Measurements from ENCODE around the gene FGFR4. TPM values are rescaled to one million over a fixed set of nuclear protein-coding genes. Genes with fewer than 3 reads are reported as not detected.

Gene FGFR4
- total and polyA plus RNA-seq, 2 experiments from 2014 or later: 43.4 to 150 TPM

DNA sequence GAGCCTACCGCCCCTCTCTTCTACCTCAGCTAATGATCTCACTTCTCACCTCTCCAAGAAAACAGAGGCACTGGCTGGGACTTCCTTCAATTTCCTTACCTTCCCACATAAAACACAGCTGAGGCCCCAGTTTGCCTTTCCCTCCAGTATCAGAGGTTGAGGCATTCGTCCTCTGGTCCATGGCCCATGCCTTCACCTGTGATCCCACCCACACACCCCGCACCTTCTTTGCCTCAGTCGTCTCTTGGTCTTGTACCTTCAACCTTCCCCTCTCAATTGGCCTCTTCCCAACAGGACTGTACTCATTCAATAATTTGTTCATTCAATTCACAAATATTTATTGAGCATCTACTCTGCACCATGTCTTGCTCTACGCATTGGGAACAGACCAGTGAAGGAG, 35.9 kb downstream of the FGFR4 start:
- no peak overlapping the region for H3K27ac Mint-ChIP-seq
- ATAC-seq (no peak), DNase-seq (ENCODE audit: low spot score) (no peak)
- H3K4me1 Mint-ChIP-seq: peaks cover 10% of the 10 kb centered on the region; the same call in 2 of the 3 replicates
- H3K27me3 Mint-ChIP-seq (ENCODE audit: insufficient read depth, low read depth, poor library complexity): peaks cover 5% of the 10 kb centered on the region
- H3K9me3 Mint-ChIP-seq: no peaks in the 10 kb centered on the region
- H3K27me3 ChIP-seq (ENCODE audit: insufficient read depth): 0 out of 2 replicates have a peak, but pooled peaks cover 3% of the 10 kb centered on the region
- no peaks in the 10 kb centered on the region for H3K36me3 ChIP-seq (ENCODE audit: insufficient read depth)
- no peak overlapping the region for H3K4me2 ChIP-seq
- H3F3A ChIP-seq (replicated peaks; ENCODE audit: low read depth): peaks cover 7% of the 10 kb centered on the region; the same call in 1 of the 2 replicates
- no peak overlapping the region for H3K27ac ChIP-seq (ENCODE audit: low read depth)
- H3K4me1 ChIP-seq (ENCODE audit: insufficient read depth): no peaks in the 10 kb centered on the region
- H2AFZ ChIP-seq: no peak overlapping the region
- H3K79me2 ChIP-seq (replicated peaks; ENCODE audit: insufficient read depth): no peaks in the 10 kb centered on the region
- no peaks in the 10 kb centered on the region for H3K36me3 Mint-ChIP-seq (ENCODE audit: low read depth)
- no peaks in the 10 kb centered on the region for H4K20me1 ChIP-seq (replicated peaks; ENCODE audit: insufficient read depth)
- no peak overlapping the region for H3K4me3 Mint-ChIP-seq
- H3K9me2 ChIP-seq (ENCODE audit: insufficient read depth): 0 out of 2 replicates have a peak, but pooled peaks cover 5% of the 10 kb centered on the region
- no peak overlapping the region for H3K4me3 ChIP-seq
- TF ChIP-seq, protein P1, sequence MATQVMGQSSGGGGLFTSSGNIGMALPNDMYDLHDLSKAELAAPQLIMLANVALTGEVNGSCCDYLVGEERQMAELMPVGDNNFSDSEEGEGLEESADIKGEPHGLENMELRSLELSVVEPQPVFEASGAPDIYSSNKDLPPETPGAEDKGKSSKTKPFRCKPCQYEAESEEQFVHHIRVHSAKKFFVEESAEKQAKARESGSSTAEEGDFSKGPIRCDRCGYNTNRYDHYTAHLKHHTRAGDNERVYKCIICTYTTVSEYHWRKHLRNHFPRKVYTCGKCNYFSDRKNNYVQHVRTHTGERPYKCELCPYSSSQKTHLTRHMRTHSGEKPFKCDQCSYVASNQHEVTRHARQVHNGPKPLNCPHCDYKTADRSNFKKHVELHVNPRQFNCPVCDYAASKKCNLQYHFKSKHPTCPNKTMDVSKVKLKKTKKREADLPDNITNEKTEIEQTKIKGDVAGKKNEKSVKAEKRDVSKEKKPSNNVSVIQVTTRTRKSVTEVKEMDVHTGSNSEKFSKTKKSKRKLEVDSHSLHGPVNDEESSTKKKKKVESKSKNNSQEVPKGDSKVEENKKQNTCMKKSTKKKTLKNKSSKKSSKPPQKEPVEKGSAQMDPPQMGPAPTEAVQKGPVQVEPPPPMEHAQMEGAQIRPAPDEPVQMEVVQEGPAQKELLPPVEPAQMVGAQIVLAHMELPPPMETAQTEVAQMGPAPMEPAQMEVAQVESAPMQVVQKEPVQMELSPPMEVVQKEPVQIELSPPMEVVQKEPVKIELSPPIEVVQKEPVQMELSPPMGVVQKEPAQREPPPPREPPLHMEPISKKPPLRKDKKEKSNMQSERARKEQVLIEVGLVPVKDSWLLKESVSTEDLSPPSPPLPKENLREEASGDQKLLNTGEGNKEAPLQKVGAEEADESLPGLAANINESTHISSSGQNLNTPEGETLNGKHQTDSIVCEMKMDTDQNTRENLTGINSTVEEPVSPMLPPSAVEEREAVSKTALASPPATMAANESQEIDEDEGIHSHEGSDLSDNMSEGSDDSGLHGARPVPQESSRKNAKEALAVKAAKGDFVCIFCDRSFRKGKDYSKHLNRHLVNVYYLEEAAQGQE (IDR thresholded peaks at IDR 0.05; ENCODE audit: unreplicated experiment): no peak
- TF ChIP-seq, protein P2, sequence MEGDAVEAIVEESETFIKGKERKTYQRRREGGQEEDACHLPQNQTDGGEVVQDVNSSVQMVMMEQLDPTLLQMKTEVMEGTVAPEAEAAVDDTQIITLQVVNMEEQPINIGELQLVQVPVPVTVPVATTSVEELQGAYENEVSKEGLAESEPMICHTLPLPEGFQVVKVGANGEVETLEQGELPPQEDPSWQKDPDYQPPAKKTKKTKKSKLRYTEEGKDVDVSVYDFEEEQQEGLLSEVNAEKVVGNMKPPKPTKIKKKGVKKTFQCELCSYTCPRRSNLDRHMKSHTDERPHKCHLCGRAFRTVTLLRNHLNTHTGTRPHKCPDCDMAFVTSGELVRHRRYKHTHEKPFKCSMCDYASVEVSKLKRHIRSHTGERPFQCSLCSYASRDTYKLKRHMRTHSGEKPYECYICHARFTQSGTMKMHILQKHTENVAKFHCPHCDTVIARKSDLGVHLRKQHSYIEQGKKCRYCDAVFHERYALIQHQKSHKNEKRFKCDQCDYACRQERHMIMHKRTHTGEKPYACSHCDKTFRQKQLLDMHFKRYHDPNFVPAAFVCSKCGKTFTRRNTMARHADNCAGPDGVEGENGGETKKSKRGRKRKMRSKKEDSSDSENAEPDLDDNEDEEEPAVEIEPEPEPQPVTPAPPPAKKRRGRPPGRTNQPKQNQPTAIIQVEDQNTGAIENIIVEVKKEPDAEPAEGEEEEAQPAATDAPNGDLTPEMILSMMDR (conservative IDR thresholded peaks at IDR 0.05; ENCODE audit: low read depth in 2 of 2): no peak
- no peak for TF ChIP-seq POLR2AphosphoS5 (IDR thresholded peaks at IDR 0.05; ENCODE audit: low read depth)
- no peak for TF ChIP-seq CREB1 (CRISPR knock-in tag; IDR thresholded peaks at IDR 0.05; ENCODE audit: low read depth)
- TF ChIP-seq EZH2phosphoT487 (IDR thresholded peaks at IDR 0.05; ENCODE audit: unreplicated experiment): no peak
- no peak for TF ChIP-seq EZH2 (IDR thresholded peaks at IDR 0.05; ENCODE audit: low read depth, unreplicated experiment)
- no peak for TF ChIP-seq NANOG (IDR thresholded peaks at IDR 0.05; ENCODE audit: borderline replicate concordance)
- TF ChIP-seq JUNB (IDR thresholded peaks at IDR 0.05; ENCODE audit: unreplicated experiment): no peak
- no peak for TF ChIP-seq ZNF114 (CRISPR knock-in tag; IDR thresholded peaks at IDR 0.05)
- TF ChIP-seq STAT1 (IDR thresholded peaks at IDR 0.05; ENCODE audit: unreplicated experiment): no peak
- no peak for TF ChIP-seq ZNF331 (CRISPR knock-in tag; IDR thresholded peaks at IDR 0.05; ENCODE audit: low read depth)
- no peak for TF ChIP-seq ZNF462 (CRISPR knock-in tag; IDR thresholded peaks at IDR 0.05)
- TF ChIP-seq, protein P3, sequence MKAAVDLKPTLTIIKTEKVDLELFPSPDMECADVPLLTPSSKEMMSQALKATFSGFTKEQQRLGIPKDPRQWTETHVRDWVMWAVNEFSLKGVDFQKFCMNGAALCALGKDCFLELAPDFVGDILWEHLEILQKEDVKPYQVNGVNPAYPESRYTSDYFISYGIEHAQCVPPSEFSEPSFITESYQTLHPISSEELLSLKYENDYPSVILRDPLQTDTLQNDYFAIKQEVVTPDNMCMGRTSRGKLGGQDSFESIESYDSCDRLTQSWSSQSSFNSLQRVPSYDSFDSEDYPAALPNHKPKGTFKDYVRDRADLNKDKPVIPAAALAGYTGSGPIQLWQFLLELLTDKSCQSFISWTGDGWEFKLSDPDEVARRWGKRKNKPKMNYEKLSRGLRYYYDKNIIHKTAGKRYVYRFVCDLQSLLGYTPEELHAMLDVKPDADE (IDR thresholded peaks at IDR 0.05): no peak

All from GM23338 (cell line).